Neural progenitor cell (in vitro differentiated cells): ENCODE measurements around the gene XIST. TPM values are rescaled to one million over a fixed set of nuclear protein-coding genes. Genes with fewer than 3 reads are reported as not detected.

Experiments
- DNase-seq: peaks from one replicate; pipeline ENCODE4 v3.0.0-alpha.2; 2016; ENCODE audit warnings: low spot score
- H2AFZ ChIP-seq: fragments of 200-600 bp; sonication (generic); replicated peaks from 2 replicates; pipeline ENCODE4 v1.6.1; 2016; ENCODE audit warnings: antibody characterized with exemption
- H3F3A ChIP-seq: fragments of 200-600 bp; sonication (generic); 2 replicates; pipeline ENCODE4 v1.6.1; 2016; ENCODE audit warnings: antibody characterized with exemption, low read depth
- H3K27ac ChIP-seq: fragments of 200-600 bp; sonication (generic); 2 replicates; pipeline ENCODE4 v1.5.1; 2016; ENCODE audit warnings: mild to moderate bottlenecking
- H3K27me3 ChIP-seq: fragments of 200-600 bp; sonication (generic); 2 replicates; pipeline ENCODE4 v1.6.1; 2016; ENCODE audit warnings: mild to moderate bottlenecking, moderate library complexity
- H3K36me3 ChIP-seq: fragments of 200-600 bp; sonication (generic); 2 replicates; pipeline ENCODE4 v1.5.1; 2016
- H3K4me1 ChIP-seq: fragments of 200-600 bp; sonication (generic); 2 replicates; pipeline ENCODE4 v1.6.1; 2016; ENCODE audit warnings: mixed run types
- H3K4me2 ChIP-seq: fragments of 200-600 bp; sonication (generic); 2 replicates; pipeline ENCODE4 v1.6.1; 2016
- H3K4me3 ChIP-seq: fragments of 200-600 bp; sonication (generic); 2 replicates; pipeline ENCODE4 v1.5.1; 2016
- H3K79me2 ChIP-seq: fragments of 200-600 bp; sonication (generic); 2 replicates; pipeline ENCODE4 v1.6.1; 2016; ENCODE audit warnings: low read depth
- H3K9ac ChIP-seq: fragments of 200-600 bp; sonication (generic); 2 replicates; pipeline ENCODE4 v1.6.1; 2016
- H3K9me3 ChIP-seq: fragments of 200-600 bp; sonication (generic); 2 replicates; pipeline ENCODE4 v1.5.1; 2016; ENCODE audit warnings: low read depth
- H4K20me1 ChIP-seq: fragments of 200-600 bp; sonication (generic); 2 replicates; pipeline ENCODE4 v1.6.1; 2016; ENCODE audit warnings: low read depth
- H3K27ac Mint-ChIP-seq: 3 replicates; pipeline ENCODE4 v1.8.0; 2021; ENCODE audit warnings: mixed read lengths
- H3K27me3 Mint-ChIP-seq: 2 replicates; pipeline ENCODE4 v1.8.0; 2022; ENCODE audit warnings: low read depth, mild to moderate bottlenecking, inconsistent platforms, moderate library complexity, mixed read lengths; ENCODE audit not compliant: insufficient read depth
- H3K36me3 Mint-ChIP-seq: 3 replicates; pipeline ENCODE4 v1.8.0; 2021; ENCODE audit warnings: mixed read lengths
- H3K4me1 Mint-ChIP-seq: 3 replicates; pipeline ENCODE4 v1.8.0; 2021; ENCODE audit warnings: mixed read lengths
- H3K4me3 Mint-ChIP-seq: 3 replicates; pipeline ENCODE4 v1.8.0; 2021; ENCODE audit warnings: mild to moderate bottlenecking, moderate library complexity, mixed read lengths
- H3K9me3 Mint-ChIP-seq: 3 replicates; pipeline ENCODE4 v1.8.0; 2020; ENCODE audit warnings: mixed read lengths
- EZH2 ChIP-seq: fragments of 200-600 bp; sonication (generic); IDR thresholded peaks from 2 replicates; pipeline ENCODE4 v1.6.1; 2017; ENCODE audit warnings: antibody characterized with exemption, mild to moderate bottlenecking, moderate library complexity
- EZH2phosphoT487 ChIP-seq: fragments of 200-600 bp; sonication (generic); IDR thresholded peaks from 2 replicates; pipeline ENCODE4 v1.6.1; 2017; ENCODE audit warnings: antibody characterized with exemption
- total RNA-seq: library from RNA; depleted of rRNA; stranded (reverse); fragments of >200 nt; gene quantifications from 2 replicates; pipeline ENCODE4 v1.2.3, GENCODE V29; 2015; ENCODE audit warnings: low replicate concordance
- TF ChIP-seq, protein P1 (sequence below): fragments of 200-600 bp; sonication (generic); IDR thresholded peaks from 2 replicates; pipeline ENCODE4 v1.5.1; 2017; ENCODE audit warnings: antibody characterized with exemption, mild to moderate bottlenecking

XIST gene
- total RNA-seq, 1 donor from 2014 or later = not detected

DNA sequence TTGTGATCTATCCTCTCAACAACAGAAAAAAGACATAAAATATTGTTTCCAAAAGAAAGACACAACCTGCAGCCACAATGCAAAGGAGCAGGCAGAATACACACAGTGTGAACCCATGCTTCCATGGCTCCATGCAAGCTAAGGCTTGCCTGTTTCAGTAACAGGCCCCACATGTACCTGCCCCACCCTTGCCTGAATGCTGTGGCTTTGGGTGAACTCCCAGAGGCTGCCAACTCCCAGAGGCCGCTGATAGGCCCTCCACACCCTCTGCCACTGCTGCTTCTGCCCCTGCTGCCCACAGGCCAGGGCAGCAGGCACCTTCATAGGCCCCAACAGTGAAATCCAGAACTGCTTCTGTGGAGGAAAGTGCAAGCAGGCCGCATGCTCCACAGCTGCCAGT lies 24.4 kb upstream of the XIST start:
- H4K20me1 ChIP-seq = no peaks in the 10 kb centered on the region
- no peaks in the 10 kb centered on the region for H3K4me1 ChIP-seq
- H3K4me3 Mint-ChIP-seq = no peak overlapping the region
- no peak overlapping the region for H3K4me2 ChIP-seq
- no peaks in the 10 kb centered on the region for H3K9me3 ChIP-seq
- H3K4me3 ChIP-seq = no peak overlapping the region
- no peaks in the 10 kb centered on the region for H3K36me3 ChIP-seq
- DNase-seq = no peak
- H3K36me3 Mint-ChIP-seq = peaks cover 3% of the 10 kb centered on the region
- H3K27ac Mint-ChIP-seq = no peak overlapping the region
- peaks cover 14% of the 10 kb centered on the region for H3K9me3 Mint-ChIP-seq
- peaks cover 5% of the 10 kb centered on the region for H3K27me3 Mint-ChIP-seq
- H3K27ac ChIP-seq = no peak overlapping the region
- H3K79me2 ChIP-seq = no peaks in the 10 kb centered on the region
- no peaks in the 10 kb centered on the region for H3F3A ChIP-seq
- TF ChIP-seq EZH2 (no peak), EZH2phosphoT487 (no peak)
- TF ChIP-seq, protein P1, sequence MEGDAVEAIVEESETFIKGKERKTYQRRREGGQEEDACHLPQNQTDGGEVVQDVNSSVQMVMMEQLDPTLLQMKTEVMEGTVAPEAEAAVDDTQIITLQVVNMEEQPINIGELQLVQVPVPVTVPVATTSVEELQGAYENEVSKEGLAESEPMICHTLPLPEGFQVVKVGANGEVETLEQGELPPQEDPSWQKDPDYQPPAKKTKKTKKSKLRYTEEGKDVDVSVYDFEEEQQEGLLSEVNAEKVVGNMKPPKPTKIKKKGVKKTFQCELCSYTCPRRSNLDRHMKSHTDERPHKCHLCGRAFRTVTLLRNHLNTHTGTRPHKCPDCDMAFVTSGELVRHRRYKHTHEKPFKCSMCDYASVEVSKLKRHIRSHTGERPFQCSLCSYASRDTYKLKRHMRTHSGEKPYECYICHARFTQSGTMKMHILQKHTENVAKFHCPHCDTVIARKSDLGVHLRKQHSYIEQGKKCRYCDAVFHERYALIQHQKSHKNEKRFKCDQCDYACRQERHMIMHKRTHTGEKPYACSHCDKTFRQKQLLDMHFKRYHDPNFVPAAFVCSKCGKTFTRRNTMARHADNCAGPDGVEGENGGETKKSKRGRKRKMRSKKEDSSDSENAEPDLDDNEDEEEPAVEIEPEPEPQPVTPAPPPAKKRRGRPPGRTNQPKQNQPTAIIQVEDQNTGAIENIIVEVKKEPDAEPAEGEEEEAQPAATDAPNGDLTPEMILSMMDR = no peak
- no peak overlapping the region for H3K9ac ChIP-seq
- H3K4me1 Mint-ChIP-seq = no peaks in the 10 kb centered on the region
- no peaks in the 10 kb centered on the region for H3K27me3 ChIP-seq
- peak overlapping the region; percentile 17 for H2AFZ ChIP-seq

- no peaks in the 10 kb centered on the region for H3F3A ChIP-seq
- H3K9me3 Mint-ChIP-seq = no peaks in the 10 kb centered on the region
- no peak overlapping the region for H3K27ac Mint-ChIP-seq
- no peaks in the 10 kb centered on the region for H4K20me1 ChIP-seq
- H3K27me3 Mint-ChIP-seq = peaks cover 2% of the 10 kb centered on the region
- no peak overlapping the region for H3K27ac ChIP-seq
- no peaks in the 10 kb centered on the region for H3K9me3 ChIP-seq
- no peaks in the 10 kb centered on the region for H3K27me3 ChIP-seq
- no peak overlapping the region for H3K4me3 ChIP-seq
- H3K4me1 Mint-ChIP-seq = no peaks in the 10 kb centered on the region
- H3K4me2 ChIP-seq = no peak overlapping the region
- no peak for DNase-seq
- no peaks in the 10 kb centered on the region for H3K4me1 ChIP-seq
- H3K36me3 Mint-ChIP-seq = no peaks in the 10 kb centered on the region
- no peak overlapping the region for H3K9ac ChIP-seq
- H3K4me3 Mint-ChIP-seq = no peak overlapping the region
- TF ChIP-seq, protein P1 = no peak
- TF ChIP-seq EZH2phosphoT487 = no peak
- no peak for TF ChIP-seq EZH2
- H3K79me2 ChIP-seq = no peaks in the 10 kb centered on the region
- H2AFZ ChIP-seq = no peak overlapping the region
- no peaks in the 10 kb centered on the region for H3K36me3 ChIP-seq
Measured at GRCh38 chrX:73868916-73869315, 16.4 kb upstream of the XIST start.

DNA sequence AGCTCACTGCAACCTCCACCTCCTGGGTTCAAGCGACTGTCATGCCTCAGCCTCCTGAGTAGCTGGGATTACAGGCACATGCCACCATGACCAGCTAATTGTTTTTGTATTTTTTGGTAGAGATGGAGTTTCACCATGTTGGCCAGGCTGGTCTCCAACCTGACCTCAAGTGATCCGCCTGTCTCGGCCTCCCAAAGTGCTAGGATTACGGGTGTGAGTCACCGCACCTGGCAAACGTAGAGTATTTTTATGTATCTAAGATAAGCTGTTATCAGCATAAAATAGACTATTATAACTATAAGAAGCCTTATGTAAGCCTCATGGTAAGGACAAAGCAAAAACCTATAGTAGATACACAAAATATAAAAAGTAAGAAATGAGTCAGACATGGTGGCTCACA lies 14.6 kb upstream of the XIST start:
- no peaks in the 10 kb centered on the region for H3K27me3 ChIP-seq
- H4K20me1 ChIP-seq = no peaks in the 10 kb centered on the region
- H3K36me3 Mint-ChIP-seq = no peaks in the 10 kb centered on the region
- peaks cover 4% of the 10 kb centered on the region for H3K27me3 Mint-ChIP-seq
- H3K4me2 ChIP-seq = no peak overlapping the region
- H2AFZ ChIP-seq = no peak overlapping the region
- no peak overlapping the region for H3K4me3 ChIP-seq
- H3K79me2 ChIP-seq = no peaks in the 10 kb centered on the region
- H3K36me3 ChIP-seq = no peaks in the 10 kb centered on the region
- no peaks in the 10 kb centered on the region for H3K4me1 Mint-ChIP-seq
- DNase-seq = no peak
- H3K9me3 ChIP-seq = no peaks in the 10 kb centered on the region
- no peak overlapping the region for H3K27ac Mint-ChIP-seq
- no peak overlapping the region for H3K27ac ChIP-seq
- H3K9ac ChIP-seq = no peak overlapping the region
- no peak overlapping the region for H3K4me3 Mint-ChIP-seq
- H3K9me3 Mint-ChIP-seq = no peaks in the 10 kb centered on the region
- H3F3A ChIP-seq = no peaks in the 10 kb centered on the region
- TF ChIP-seq EZH2 = no peak
- no peaks in the 10 kb centered on the region for H3K4me1 ChIP-seq

- no peak for TF ChIP-seq EZH2phosphoT487
- TF ChIP-seq, protein P1 = no peak
- no peak for TF ChIP-seq EZH2
- Histone ChIP-seq H3K36me3 (no peaks in the 10 kb centered on the region), H3K79me2 (no peaks in the 10 kb centered on the region), H3K4me3 (no peak overlapping the region), H3K9ac (no peak overlapping the region), H3K4me1 (no peaks in the 10 kb centered on the region), H2AFZ (no peak overlapping the region), H3K4me2 (no peak overlapping the region), H3F3A (no peaks in the 10 kb centered on the region), H3K27ac (no peak overlapping the region), H4K20me1 (no peaks in the 10 kb centered on the region), H3K9me3 (no peaks in the 10 kb centered on the region), H3K27me3 (no peaks in the 10 kb centered on the region)
- peaks cover 7% of the 10 kb centered on the region for H3K9me3 Mint-ChIP-seq
- DNase-seq = no peak
- no peaks in the 10 kb centered on the region for H3K4me1 Mint-ChIP-seq
- no peak overlapping the region for H3K4me3 Mint-ChIP-seq
- H3K36me3 Mint-ChIP-seq = no peaks in the 10 kb centered on the region
- H3K27me3 Mint-ChIP-seq = peaks cover 4% of the 10 kb centered on the region
- no peak overlapping the region for H3K27ac Mint-ChIP-seq
Measured at GRCh38 chrX:73863852-73864251, 11.3 kb upstream of the XIST start.
